GM23338 (cell line): ENCODE results near the gene CD9.
"Not testable (repeated sequence)": the region's sequence is repeated elsewhere in the genome, so short reads cannot be mapped to it uniquely, and the experiment has no call there.

Source experiments
- EZH2 ChIP-seq: fragments of 200-600 bp; sonication (generic); IDR thresholded peaks from one replicate; pipeline ENCODE4 v1.8.0; 2017; ENCODE audit warnings: antibody characterized with exemption, mild to moderate bottlenecking, low read depth; ENCODE audit not compliant: unreplicated experiment
- STAT1 ChIP-seq: IDR thresholded peaks from one replicate; pipeline ENCODE4 v1.6.1; 2016; ENCODE audit warnings: antibody characterized with exemption; ENCODE audit not compliant: unreplicated experiment
- TF ChIP-seq, protein P1 (sequence below), 2 experiments: fragments of 200-600 bp in 1 of 2; sonication (generic) in 1 of 2; conservative IDR thresholded peaks; 2 replicates each; pipeline versions ENCODE4 v1.5.1 to v1.6.1; 2016 to 2017; ENCODE audit warnings: antibody characterized with exemption in 2 of 2, low read depth in 2 of 2, mild to moderate bottlenecking in 2 of 2, moderate library complexity in 1 of 2
- TF ChIP-seq, protein P2 (sequence below): IDR thresholded peaks from one replicate; pipeline ENCODE4 v1.6.1; 2018; ENCODE audit warnings: antibody characterized with exemption; ENCODE audit not compliant: unreplicated experiment

DNA sequence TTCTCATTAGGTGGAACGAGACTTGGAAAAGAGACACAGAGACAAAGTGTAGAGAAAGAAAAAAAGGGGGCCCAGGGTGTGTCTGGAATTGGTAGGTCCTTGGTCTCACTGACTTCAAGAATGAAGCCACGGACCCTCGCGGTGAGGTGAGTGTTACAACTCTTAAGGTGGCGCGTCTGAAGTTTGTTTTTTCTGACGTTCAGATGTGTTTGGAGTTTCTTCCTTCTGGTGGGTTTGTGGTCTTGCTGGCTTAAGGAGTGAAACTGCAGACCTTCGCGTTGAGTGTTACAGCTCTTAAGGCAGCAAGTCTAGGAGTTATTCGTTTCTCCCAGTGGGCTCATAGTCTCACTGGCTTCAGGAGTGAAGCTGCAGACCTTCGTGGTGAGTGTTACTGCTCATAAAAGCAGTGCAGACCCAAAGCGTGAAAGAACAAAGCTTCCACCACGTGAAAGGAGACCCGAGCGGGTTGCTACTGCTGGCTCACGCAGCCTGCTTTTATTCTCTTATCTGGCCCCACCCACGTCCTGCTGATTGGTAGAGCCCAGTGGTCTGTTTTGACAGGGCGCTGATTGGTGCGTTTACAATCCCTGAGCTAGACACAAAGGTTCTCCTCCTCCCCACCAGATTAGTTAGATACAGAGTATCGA, 10.1 kb upstream of the CD9 start:
- TF ChIP-seq, protein P1, sequence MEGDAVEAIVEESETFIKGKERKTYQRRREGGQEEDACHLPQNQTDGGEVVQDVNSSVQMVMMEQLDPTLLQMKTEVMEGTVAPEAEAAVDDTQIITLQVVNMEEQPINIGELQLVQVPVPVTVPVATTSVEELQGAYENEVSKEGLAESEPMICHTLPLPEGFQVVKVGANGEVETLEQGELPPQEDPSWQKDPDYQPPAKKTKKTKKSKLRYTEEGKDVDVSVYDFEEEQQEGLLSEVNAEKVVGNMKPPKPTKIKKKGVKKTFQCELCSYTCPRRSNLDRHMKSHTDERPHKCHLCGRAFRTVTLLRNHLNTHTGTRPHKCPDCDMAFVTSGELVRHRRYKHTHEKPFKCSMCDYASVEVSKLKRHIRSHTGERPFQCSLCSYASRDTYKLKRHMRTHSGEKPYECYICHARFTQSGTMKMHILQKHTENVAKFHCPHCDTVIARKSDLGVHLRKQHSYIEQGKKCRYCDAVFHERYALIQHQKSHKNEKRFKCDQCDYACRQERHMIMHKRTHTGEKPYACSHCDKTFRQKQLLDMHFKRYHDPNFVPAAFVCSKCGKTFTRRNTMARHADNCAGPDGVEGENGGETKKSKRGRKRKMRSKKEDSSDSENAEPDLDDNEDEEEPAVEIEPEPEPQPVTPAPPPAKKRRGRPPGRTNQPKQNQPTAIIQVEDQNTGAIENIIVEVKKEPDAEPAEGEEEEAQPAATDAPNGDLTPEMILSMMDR (conservative IDR thresholded peaks at IDR 0.05; ENCODE audit: low read depth in 2 of 2), result not testable (repeated sequence)
- TF ChIP-seq EZH2, STAT1: not testable (repeated sequence)
- TF ChIP-seq, protein P2, sequence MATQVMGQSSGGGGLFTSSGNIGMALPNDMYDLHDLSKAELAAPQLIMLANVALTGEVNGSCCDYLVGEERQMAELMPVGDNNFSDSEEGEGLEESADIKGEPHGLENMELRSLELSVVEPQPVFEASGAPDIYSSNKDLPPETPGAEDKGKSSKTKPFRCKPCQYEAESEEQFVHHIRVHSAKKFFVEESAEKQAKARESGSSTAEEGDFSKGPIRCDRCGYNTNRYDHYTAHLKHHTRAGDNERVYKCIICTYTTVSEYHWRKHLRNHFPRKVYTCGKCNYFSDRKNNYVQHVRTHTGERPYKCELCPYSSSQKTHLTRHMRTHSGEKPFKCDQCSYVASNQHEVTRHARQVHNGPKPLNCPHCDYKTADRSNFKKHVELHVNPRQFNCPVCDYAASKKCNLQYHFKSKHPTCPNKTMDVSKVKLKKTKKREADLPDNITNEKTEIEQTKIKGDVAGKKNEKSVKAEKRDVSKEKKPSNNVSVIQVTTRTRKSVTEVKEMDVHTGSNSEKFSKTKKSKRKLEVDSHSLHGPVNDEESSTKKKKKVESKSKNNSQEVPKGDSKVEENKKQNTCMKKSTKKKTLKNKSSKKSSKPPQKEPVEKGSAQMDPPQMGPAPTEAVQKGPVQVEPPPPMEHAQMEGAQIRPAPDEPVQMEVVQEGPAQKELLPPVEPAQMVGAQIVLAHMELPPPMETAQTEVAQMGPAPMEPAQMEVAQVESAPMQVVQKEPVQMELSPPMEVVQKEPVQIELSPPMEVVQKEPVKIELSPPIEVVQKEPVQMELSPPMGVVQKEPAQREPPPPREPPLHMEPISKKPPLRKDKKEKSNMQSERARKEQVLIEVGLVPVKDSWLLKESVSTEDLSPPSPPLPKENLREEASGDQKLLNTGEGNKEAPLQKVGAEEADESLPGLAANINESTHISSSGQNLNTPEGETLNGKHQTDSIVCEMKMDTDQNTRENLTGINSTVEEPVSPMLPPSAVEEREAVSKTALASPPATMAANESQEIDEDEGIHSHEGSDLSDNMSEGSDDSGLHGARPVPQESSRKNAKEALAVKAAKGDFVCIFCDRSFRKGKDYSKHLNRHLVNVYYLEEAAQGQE, result not testable (repeated sequence)
